ENCODE results near the gene RAB31. TPM values are rescaled to one million over a fixed set of nuclear protein-coding genes. Genes with fewer than 3 reads are reported as not detected.
A peak's percentile ranks its signal among the peaks of the same experiment; 100 is the strongest.

RAB31 gene
- total and polyA plus RNA-seq, 11 donors: 3.2 to 67.7 (median 12.8) TPM

DNA sequence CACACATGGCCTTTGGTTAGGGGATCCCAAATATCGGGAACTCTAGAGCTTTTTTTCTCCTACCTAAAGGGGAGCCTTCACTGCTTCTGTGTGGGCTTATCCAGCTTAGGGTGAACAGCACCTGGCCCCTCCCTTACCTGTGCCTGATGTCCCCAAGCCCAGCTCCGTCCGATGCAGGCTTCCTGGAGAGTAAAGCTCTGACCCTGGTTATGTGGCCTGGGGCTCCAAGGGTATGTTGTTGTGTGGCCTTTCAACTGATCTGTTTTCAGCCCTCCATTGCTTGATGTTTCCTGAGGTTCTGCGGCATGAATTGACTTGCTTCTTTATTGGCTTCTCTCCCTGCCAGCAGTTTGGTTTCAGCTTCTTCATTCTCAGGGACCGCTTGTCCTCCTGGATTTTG, 66.0 kb downstream of the RAB31 start:
- Histone ChIP-seq H3K36me3 (no peaks in the 10 kb centered on the region), H3K27ac (peak overlapping the region in 1 of 12 donors; percentile 73), H3K4me1 (peaks cover 0 to 71% (median 9%) of the 10 kb centered on the region in 12 donors), H3K9me3 (no peaks in the 10 kb centered on the region), H3K4me3 (no peak overlapping the region), H3K27me3 (no peaks in the 10 kb centered on the region)
- 93 to 95% (median 93%) methylated on average over 5 of the region's 5 CpGs for WGBS, 4 donors
- TF ChIP-seq, protein P1, sequence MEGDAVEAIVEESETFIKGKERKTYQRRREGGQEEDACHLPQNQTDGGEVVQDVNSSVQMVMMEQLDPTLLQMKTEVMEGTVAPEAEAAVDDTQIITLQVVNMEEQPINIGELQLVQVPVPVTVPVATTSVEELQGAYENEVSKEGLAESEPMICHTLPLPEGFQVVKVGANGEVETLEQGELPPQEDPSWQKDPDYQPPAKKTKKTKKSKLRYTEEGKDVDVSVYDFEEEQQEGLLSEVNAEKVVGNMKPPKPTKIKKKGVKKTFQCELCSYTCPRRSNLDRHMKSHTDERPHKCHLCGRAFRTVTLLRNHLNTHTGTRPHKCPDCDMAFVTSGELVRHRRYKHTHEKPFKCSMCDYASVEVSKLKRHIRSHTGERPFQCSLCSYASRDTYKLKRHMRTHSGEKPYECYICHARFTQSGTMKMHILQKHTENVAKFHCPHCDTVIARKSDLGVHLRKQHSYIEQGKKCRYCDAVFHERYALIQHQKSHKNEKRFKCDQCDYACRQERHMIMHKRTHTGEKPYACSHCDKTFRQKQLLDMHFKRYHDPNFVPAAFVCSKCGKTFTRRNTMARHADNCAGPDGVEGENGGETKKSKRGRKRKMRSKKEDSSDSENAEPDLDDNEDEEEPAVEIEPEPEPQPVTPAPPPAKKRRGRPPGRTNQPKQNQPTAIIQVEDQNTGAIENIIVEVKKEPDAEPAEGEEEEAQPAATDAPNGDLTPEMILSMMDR (IDR thresholded peaks at IDR 0.05): no peak
- TF ChIP-seq POLR2A (IDR thresholded peaks at IDR 0.05): no peak
- intact Hi-C loops (cut with DNase I): loop anchor here in 8 of 10 donors (2.0 to 10.0 kb wide), 7 partner anchors 62 to 439 kb away; partner anchors contain the start of gene TWSG1 (in 1 of the 8)
- no peak for DNase-seq
- ATAC-seq: no peak

DNA sequence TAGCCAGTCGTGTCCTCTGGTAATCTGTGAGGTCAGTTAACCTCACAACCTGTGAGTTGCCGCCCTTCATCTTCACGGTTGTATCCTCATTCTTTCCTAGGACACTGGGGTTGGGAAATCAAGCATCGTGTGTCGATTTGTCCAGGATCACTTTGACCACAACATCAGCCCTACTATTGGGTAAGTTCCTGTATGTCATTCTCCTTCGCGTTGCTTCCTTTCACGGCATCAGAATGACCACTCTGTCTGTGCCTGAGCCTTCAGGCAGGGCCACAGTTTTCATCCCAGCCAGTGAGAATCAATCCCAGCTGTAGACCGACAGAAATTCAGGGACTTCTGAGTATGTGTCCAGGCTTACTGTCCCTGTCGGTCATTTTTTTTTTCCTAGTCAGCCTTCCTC, 67.1 kb downstream of the RAB31 start:
- ATAC-seq: peak in 2 of 4 donors; percentile 61 to 62
- peak overlapping the region in 1 of 12 donors; percentile 73 for H3K27ac ChIP-seq
- intact Hi-C loops (cut with DNase I): loop anchor here in 5 of 10 donors (2.0 to 10.0 kb wide), 4 partner anchors 90 to 440 kb away; partner anchors contain the start of gene TWSG1 (in 1 of the 5)

DNA sequence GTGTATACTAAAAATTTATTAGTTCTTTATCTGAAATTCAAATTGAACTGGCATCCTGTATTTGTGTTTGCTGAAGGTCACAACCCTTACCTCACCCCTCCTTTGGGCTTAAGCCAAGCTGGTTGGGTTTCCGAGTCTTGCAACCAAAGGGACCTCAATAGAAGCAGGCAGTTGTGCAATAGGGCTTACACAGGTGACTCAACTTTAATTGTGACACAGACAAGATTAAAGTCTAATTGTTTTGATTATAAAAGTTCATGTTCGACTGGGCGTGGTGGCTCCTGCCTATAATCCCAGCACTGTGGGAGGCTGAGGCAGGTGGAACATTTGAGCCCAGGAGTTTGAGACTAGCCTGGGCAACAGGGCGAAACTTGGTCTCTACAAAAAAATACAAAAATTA, 71.5 kb downstream of the RAB31 start:
- 81 to 100% (median 92%) methylated on average over 4 of the region's 4 CpGs for WGBS, 4 donors
- DNase-seq (no peak), ATAC-seq (peak in 1 of 4 donors; percentile 12)
- no peaks in the 10 kb centered on the region for H3K9me3 ChIP-seq
- intact Hi-C loops (cut with DNase I): loop anchor here in 4 of 10 donors (10.0 kb wide), 3 partner anchors 95 to 445 kb away; partner anchors contain the start of gene TWSG1 (in 1 of the 4)
- H3K4me1 ChIP-seq: peaks cover 0 to 42% (median 0%) of the 10 kb centered on the region in 12 donors
- H3K27ac ChIP-seq: no peak overlapping the region
- H3K4me3 ChIP-seq: no peak overlapping the region
- no peaks in the 10 kb centered on the region for H3K27me3 ChIP-seq
- no peaks in the 10 kb centered on the region for H3K36me3 ChIP-seq
- TF ChIP-seq POLR2A (IDR thresholded peaks at IDR 0.05): no peak
- TF ChIP-seq, protein P1 (IDR thresholded peaks at IDR 0.05): no peak

More for the DNA sequence above, 67.1 kb downstream of the RAB31 start:
- TF ChIP-seq, protein P1 (IDR thresholded peaks at IDR 0.05): no peak
- no peak for TF ChIP-seq POLR2A (IDR thresholded peaks at IDR 0.05)
- Histone ChIP-seq H3K9me3 (no peaks in the 10 kb centered on the region), H3K4me3 (no peak overlapping the region), H3K36me3 (no peaks in the 10 kb centered on the region), H3K27me3 (no peaks in the 10 kb centered on the region), H3K4me1 (peaks cover 0 to 69% (median 9%) of the 10 kb centered on the region in 12 donors)
- peak in 1 of 5 donors; percentile 30 for DNase-seq
- 65 to 80% (median 73%) methylated on average over 10 of the region's 10 CpGs for WGBS, 4 donors

DNA sequence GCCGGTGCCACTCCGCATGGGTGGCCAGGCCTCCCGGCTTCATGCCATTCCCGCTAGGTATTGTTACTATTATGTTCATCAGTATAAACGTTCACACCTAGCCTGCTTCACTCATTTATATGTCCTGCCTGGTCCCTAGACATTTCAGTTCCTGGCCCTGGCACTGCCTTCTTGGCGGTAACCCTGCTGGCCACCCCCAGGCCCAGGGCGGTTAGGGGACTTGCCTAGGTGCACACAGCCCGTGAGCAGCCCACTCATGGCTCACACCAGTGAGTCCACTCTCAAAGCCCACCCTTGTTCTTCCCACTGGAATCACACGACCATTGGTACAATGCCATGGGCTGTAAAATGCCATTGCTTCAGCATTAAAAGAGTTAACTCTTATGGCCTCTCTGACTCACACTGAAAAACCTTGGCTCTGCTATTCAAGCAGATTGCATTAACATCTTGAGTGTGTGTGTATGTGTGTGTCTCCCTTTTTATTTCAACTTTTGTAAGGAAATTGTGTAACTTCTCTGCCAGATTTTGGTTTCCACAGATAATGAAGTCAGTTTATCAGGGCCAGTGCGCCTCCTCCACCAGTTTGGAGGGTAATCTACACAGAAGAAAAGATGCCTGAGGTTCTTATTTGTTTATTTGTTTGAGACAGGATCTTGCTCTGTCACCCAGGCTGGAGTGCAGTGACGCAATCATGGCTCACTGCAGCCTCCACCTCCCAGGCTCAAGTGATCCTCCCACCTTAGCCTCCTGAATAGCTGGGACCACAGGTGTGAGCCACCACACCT, 74.2 kb downstream of the RAB31 start:
- Histone ChIP-seq H3K27me3 (no peaks in the 10 kb centered on the region), H3K4me1 (peaks cover 0 to 30% (median 0%) of the 10 kb centered on the region in 12 donors), H3K27ac (peak overlapping the region in 1 of 12 donors; percentile 71), H3K36me3 (peaks cover 0 to 7% (median 0%) of the 10 kb centered on the region in 9 donors), H3K4me3 (no peak overlapping the region), H3K9me3 (no peaks in the 10 kb centered on the region)
- peak in 2 of 4 donors; percentile 59 to 79 for ATAC-seq
- no peak for DNase-seq
- WGBS, 4 donors: 80 to 89% (median 88%) methylated on average over 8 to 11 of the region's 11 CpGs
- intact Hi-C loops (cut with DNase I): no loop called here
- TF ChIP-seq, protein P1 (IDR thresholded peaks at IDR 0.05): no peak
- TF ChIP-seq POLR2A (IDR thresholded peaks at IDR 0.05): no peak
